Fibroblast of lung (primary cell): ENCODE data around the gene MACROD1.

Experiments used
- CTCF ChIP-seq, 2 donors: IDR thresholded peaks in 1 of 2; conservative IDR thresholded peaks in 1 of 2; 1 replicate in 1 of 2; 2 replicates in 1 of 2; pipeline ENCODE4 v1.5.1; 2011 to 2012; ENCODE audit warnings: low read length in 2 of 2, control low read depth in 1 of 2, inconsistent platforms in 1 of 2, low read depth in 1 of 2, mild to moderate bottlenecking in 1 of 2
- EZH2 ChIP-seq: IDR thresholded peaks from 2 replicates; pipeline ENCODE4 v1.5.1; 2012; ENCODE audit warnings: low read length, control low read depth, mild to moderate bottlenecking; ENCODE audit errors: missing control alignments

DNA sequence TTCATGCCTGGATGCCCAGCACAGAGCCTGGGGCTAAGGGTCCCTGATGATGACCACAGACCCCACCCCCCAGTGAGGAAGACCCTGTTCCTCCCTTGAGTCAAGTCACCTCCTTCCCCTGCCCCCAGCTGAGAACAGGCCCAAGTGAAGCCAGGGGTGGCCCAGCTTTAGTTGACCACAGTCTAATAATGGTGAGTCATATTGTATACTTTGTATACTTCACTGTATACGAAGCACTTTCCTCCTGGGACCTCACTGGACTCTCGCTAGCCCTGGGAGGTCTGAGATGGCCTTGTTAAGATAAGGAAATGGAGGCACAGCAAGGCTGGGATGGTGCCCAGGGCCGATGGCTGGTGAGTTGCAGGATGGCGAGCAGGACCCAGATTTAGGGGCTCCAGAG, 133.9 kb downstream of the MACROD1 start:
- TF ChIP-seq CTCF (conservative IDR thresholded peaks at IDR 0.05 in 1 of 2, IDR thresholded peaks at IDR 0.05 in 1 of 2; ENCODE audit: low read depth in 1 of 2, low read length in 2 of 2) (no peak), EZH2 (no peak)
